HG02870 (cell line): ENCODE results near the gene NEDD8.

Experiments
- ATAC-seq: cut with Tn5 transposase; IDR thresholded peaks from one replicate; pipeline ENCODE4 v1.9.1; 2021; ENCODE audit warnings: mild to moderate bottlenecking, moderate library complexity; ENCODE audit not compliant: unreplicated experiment

Gene NEDD8

GRCh38 chr14:24182110-24182882, 49.9 kb downstream of the NEDD8 start:
- no peak for ATAC-seq

- ATAC-seq = no peak
These were observed 50.6 kb downstream of the NEDD8 start for GRCh38 chr14:24181371-24182077.

GRCh38 chr14:24179961-24180796, 52.0 kb downstream of the NEDD8 start:
- ATAC-seq = no peak

GRCh38 chr14:24179294-24179960, 52.7 kb downstream of the NEDD8 start:
- no peak for ATAC-seq

- no peak for ATAC-seq
These were observed 53.6 kb downstream of the NEDD8 start for GRCh38 chr14:24178399-24179178.

- no peak for ATAC-seq
These were observed 54.3 kb downstream of the NEDD8 start for GRCh38 chr14:24177891-24178290.

- no peak for ATAC-seq
These were observed 54.9 kb downstream of the NEDD8 start for GRCh38 chr14:24177041-24177825.

- no peak for ATAC-seq
These were observed 55.6 kb downstream of the NEDD8 start for GRCh38 chr14:24176599-24176998.

GRCh38 chr14:24172871-24173281, 59.3 kb downstream of the NEDD8 start:
- ATAC-seq = no peak

- ATAC-seq = no peak
These were observed 59.8 kb downstream of the NEDD8 start for GRCh38 chr14:24172261-24172860.

GRCh38 chr14:24171422-24172260, 60.5 kb downstream of the NEDD8 start, which contains the start of gene REC8:
Gene REC8, plus strand, starts transcription at chr14:24172080. Its CDS starts 473 bp downstream, at chr14:24172553.
- no peak for ATAC-seq

- ATAC-seq = no peak
These were observed 64.6 kb downstream of the NEDD8 start for GRCh38 chr14:24167469-24168114.
